ENCODE results near the gene MGME1. TPM values are rescaled to one million over a fixed set of nuclear protein-coding genes. Genes with fewer than 3 reads are reported as not detected.

Gene MGME1
- total and polyA plus RNA-seq, 2 of the 13 experiments (the other 11 are each of a cell fraction or from before 2014, with no cell fraction given), result 36.7 to 66.6 TPM

- in situ Hi-C loops (cut with HindIII; ENCODE audit: extremely low pct_ligation_motif_present, low pct_unique_long_range_greater_than_20kb) (no loop called here), intact Hi-C loops (cut with micrococcal nuclease; ENCODE audit: unreplicated experiment) (loop anchor here (1.0 to 10.0 kb wide), 2 partner anchors 30 to 308 kb away; no protein-coding TSS in a partner anchor)
- H3K79me2 ChIP-seq (ENCODE audit: insufficient read depth, low read length), result peaks cover 96% of the 10 kb centered on the region
- peaks cover 52% of the 10 kb centered on the region for H3K4me1 ChIP-seq (ENCODE audit: insufficient read depth, low read length)
- ATAC-seq (no peak), FAIRE-seq (no peak), DNase-seq (ENCODE audit: low spot score) (peak; percentile 67)
- peak overlapping the region; percentile 95 for H3K4me2 ChIP-seq (ENCODE audit: low read depth, low read length)
- H3K36me3 ChIP-seq (replicated peaks in 1 of 2; ENCODE audit: control insufficient read depth in 1 of 2, insufficient read depth in 2 of 2, low read length in 2 of 2), result peaks cover 1 to 8% of the 10 kb centered on the region in 2 experiments; a peak in 4 of 5 replicates
- H3K9ac ChIP-seq (ENCODE audit: insufficient read depth, low read depth, low read length), result peak overlapping the region; percentile 99
- ChIA-PET CTCF (ENCODE audit: low intra/inter-chr PET ratio, low total read pairs) (interaction anchor here (0.5 kb wide), 1 partner anchor 9 kb away, joined by 3 read pairs; no protein-coding TSS in a partner anchor), POLR2A (interaction anchor here (0.7 to 7.3 kb wide), 18 partner anchors 8 to 397 kb away, joined by 3 to 114 read pairs (median 6); partner anchors contain the start of genes DSTN, KAT14, PET117 and RRBP1)
- BruUV-seq (replicated peaks), result no TSS peak
- peaks cover 56% of the 10 kb centered on the region for H4K20me1 ChIP-seq (ENCODE audit: insufficient read depth, low read length)
- H3K4me3 ChIP-seq (replicated peaks in 1 of 3; ENCODE audit: insufficient read depth in 1 of 3, low read depth in 2 of 3, low read length in 3 of 3), result peak overlapping the region; percentile 89 to 95 (median 89)
- WGBS (ENCODE audit: low lambda C conversion rate), result 1% methylated on average over 9 of the region's 9 CpGs
- peak overlapping the region; percentile 97 for H3K27ac ChIP-seq (ENCODE audit: extremely low read length, insufficient read depth, low read length)
- no peaks in the 10 kb centered on the region; a peak in 1 of 5 replicates for H3K27me3 ChIP-seq (ENCODE audit: control insufficient read depth in 1 of 2, insufficient read depth in 2 of 2, low read length in 2 of 2)
- no peaks in the 10 kb centered on the region for H3K9me3 ChIP-seq (ENCODE audit: low read length)
- H2AFZ ChIP-seq (ENCODE audit: low read length), result no peak overlapping the region
- TF ChIP-seq PTBP1 (IDR thresholded peaks at IDR 0.05; ENCODE audit: low read depth, low read length, poor library complexity, severe bottlenecking) (no peak), CEBPZ (IDR thresholded peaks at IDR 0.05; ENCODE audit: low read length) (no peak), ARNT (IDR thresholded peaks at IDR 0.05) (no peak), ZNF816 (CRISPR knock-in tag; IDR thresholded peaks at IDR 0.05; ENCODE audit: borderline replicate concordance) (no peak; the same call in 1 of the 2 replicates), MAFG (CRISPR knock-in tag; IDR thresholded peaks at IDR 0.05) (peak; percentile 82), CCAR2 (optimal IDR thresholded peaks at IDR 0.05; ENCODE audit: low read depth, low read length) (no peak), ZNF563 (CRISPR knock-in tag; IDR thresholded peaks at IDR 0.05) (no peak), HOXA7 (CRISPR knock-in tag; IDR thresholded peaks at IDR 0.05) (no peak)
- TF ChIP-seq, protein P1, sequence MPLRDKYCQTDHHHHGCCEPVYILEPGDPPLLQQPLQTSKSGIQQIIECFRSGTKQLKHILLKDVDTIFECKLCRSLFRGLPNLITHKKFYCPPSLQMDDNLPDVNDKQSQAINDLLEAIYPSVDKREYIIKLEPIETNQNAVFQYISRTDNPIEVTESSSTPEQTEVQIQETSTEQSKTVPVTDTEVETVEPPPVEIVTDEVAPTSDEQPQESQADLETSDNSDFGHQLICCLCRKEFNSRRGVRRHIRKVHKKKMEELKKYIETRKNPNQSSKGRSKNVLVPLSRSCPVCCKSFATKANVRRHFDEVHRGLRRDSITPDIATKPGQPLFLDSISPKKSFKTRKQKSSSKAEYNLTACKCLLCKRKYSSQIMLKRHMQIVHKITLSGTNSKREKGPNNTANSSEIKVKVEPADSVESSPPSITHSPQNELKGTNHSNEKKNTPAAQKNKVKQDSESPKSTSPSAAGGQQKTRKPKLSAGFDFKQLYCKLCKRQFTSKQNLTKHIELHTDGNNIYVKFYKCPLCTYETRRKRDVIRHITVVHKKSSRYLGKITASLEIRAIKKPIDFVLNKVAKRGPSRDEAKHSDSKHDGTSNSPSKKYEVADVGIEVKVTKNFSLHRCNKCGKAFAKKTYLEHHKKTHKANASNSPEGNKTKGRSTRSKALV (CRISPR knock-in tag; IDR thresholded peaks at IDR 0.05), result 0 out of 2 replicates have a peak, but pooled peaks have one; percentile 36
- TF ChIP-seq, protein P2, sequence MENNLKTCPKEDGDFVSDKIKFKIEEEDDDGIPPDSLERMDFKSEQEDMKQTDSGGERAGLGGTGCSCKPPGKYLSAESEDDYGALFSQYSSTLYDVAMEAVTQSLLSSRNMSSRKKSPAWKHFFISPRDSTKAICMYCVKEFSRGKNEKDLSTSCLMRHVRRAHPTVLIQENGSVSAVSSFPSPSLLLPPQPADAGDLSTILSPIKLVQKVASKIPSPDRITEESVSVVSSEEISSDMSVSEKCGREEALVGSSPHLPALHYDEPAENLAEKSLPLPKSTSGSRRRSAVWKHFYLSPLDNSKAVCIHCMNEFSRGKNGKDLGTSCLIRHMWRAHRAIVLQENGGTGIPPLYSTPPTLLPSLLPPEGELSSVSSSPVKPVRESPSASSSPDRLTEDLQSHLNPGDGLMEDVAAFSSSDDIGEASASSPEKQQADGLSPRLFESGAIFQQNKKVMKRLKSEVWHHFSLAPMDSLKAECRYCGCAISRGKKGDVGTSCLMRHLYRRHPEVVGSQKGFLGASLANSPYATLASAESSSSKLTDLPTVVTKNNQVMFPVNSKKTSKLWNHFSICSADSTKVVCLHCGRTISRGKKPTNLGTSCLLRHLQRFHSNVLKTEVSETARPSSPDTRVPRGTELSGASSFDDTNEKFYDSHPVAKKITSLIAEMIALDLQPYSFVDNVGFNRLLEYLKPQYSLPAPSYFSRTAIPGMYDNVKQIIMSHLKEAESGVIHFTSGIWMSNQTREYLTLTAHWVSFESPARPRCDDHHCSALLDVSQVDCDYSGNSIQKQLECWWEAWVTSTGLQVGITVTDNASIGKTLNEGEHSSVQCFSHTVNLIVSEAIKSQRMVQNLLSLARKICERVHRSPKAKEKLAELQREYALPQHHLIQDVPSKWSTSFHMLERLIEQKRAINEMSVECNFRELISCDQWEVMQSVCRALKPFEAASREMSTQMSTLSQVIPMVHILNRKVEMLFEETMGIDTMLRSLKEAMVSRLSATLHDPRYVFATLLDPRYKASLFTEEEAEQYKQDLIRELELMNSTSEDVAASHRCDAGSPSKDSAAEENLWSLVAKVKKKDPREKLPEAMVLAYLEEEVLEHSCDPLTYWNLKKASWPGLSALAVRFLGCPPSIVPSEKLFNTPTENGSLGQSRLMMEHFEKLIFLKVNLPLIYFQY (CRISPR knock-in tag; IDR thresholded peaks at IDR 0.05; ENCODE audit: borderline replicate concordance), result no peak
These were observed 2.1 kb upstream of the MGME1 start for GRCh38 chr20:17966432-17967310.

All from HepG2 (cell line).